Loucy (cell line): ENCODE data around the gene MTCL3.

Experiments used
- H2AFZ ChIP-seq: fragments of 200-600 bp; sonication (generic); 2 replicates; pipeline ENCODE4 v1.6.0; 2016; ENCODE audit warnings: antibody characterized with exemption, mild to moderate bottlenecking, low read length, moderate library complexity
- H3F3A ChIP-seq: fragments of 200-600 bp; 2 replicates; pipeline ENCODE4 v1.6.0; 2016; ENCODE audit warnings: antibody characterized with exemption, low read depth, mild to moderate bottlenecking
- H3K27me3 ChIP-seq: fragments of 200-600 bp; sonication (generic); 2 replicates; pipeline ENCODE4 v1.6.1; 2014; ENCODE audit warnings: low read length, mild to moderate bottlenecking; ENCODE audit not compliant: insufficient read depth, poor library complexity, severe bottlenecking
- H3K36me3 ChIP-seq: fragments of 200-600 bp; sonication (generic); 2 replicates; pipeline ENCODE4 v1.6.1; 2016; ENCODE audit warnings: low read length; ENCODE audit not compliant: insufficient read depth
- H3K4me1 ChIP-seq: fragments of 200-600 bp; sonication (generic); 2 replicates; pipeline ENCODE4 v1.5.1; 2014; ENCODE audit warnings: low read length, mild to moderate bottlenecking; ENCODE audit not compliant: insufficient read depth, poor library complexity, severe bottlenecking
- H3K4me2 ChIP-seq: fragments of 200-600 bp; sonication (generic); 2 replicates; pipeline ENCODE4 v1.6.0; 2014; ENCODE audit warnings: antibody characterized with exemption, low read length, low read depth, mild to moderate bottlenecking; ENCODE audit not compliant: poor library complexity, severe bottlenecking
- H3K4me3 ChIP-seq: fragments of 200-600 bp; sonication (generic); 2 replicates; pipeline ENCODE4 v1.5.1; 2014; ENCODE audit warnings: low read length, mild to moderate bottlenecking, mixed read lengths; ENCODE audit not compliant: poor library complexity, severe bottlenecking
- H3K79me2 ChIP-seq: fragments of 200-600 bp; sonication (generic); 2 replicates; pipeline ENCODE4 v1.6.1; 2014; ENCODE audit warnings: low read length; ENCODE audit not compliant: insufficient read depth
- H3K9ac ChIP-seq: fragments of 200-600 bp; sonication (generic); 2 replicates; pipeline ENCODE4 v1.6.0; 2014; ENCODE audit warnings: mild to moderate bottlenecking, low read depth, low read length, moderate library complexity; ENCODE audit not compliant: poor library complexity, severe bottlenecking
- H3K9me2 ChIP-seq: fragments of 200-600 bp; sonication (generic); replicated peaks from 2 replicates; pipeline ENCODE4 v1.6.1; 2016; ENCODE audit warnings: low read depth, low read length, mixed read lengths
- H3K9me3 ChIP-seq: fragments of 200-600 bp; sonication (generic); 2 replicates; pipeline ENCODE4 v1.6.1; 2014; ENCODE audit warnings: mild to moderate bottlenecking, antibody characterized with exemption, low read length, low read depth; ENCODE audit not compliant: insufficient read depth
- H4K20me1 ChIP-seq: fragments of 200-600 bp; sonication (generic); 2 replicates; pipeline ENCODE4 v1.6.0; 2014; ENCODE audit warnings: antibody characterized with exemption, low read length, mild to moderate bottlenecking; ENCODE audit not compliant: insufficient read depth, poor library complexity, severe bottlenecking
- CTCF ChIP-seq: fragments of 200-600 bp; sonication (generic); conservative IDR thresholded peaks from 2 replicates; pipeline ENCODE4 v1.5.1; 2014; ENCODE audit warnings: mild to moderate bottlenecking, antibody characterized with exemption, low read length
- EZH2phosphoT487 ChIP-seq: fragments of 200-600 bp; IDR thresholded peaks from 2 replicates; pipeline ENCODE4 v1.6.1; 2018; ENCODE audit warnings: antibody characterized with exemption, mild to moderate bottlenecking, moderate library complexity, borderline replicate concordance

MTCL3 gene

GRCh38 chr6:127464161-127464880 is 54.8 kb downstream of the MTCL3 start:
- Histone ChIP-seq H2AFZ (no peak overlapping the region), H3K4me1 (peaks cover 15% of the 10 kb centered on the region), H3K9me3 (no peaks in the 10 kb centered on the region), H3K9me2 (no peaks in the 10 kb centered on the region), H3K9ac (no peak overlapping the region), H3K27me3 (no peaks in the 10 kb centered on the region), H4K20me1 (no peaks in the 10 kb centered on the region), H3K79me2 (no peaks in the 10 kb centered on the region), H3F3A (no peaks in the 10 kb centered on the region), H3K36me3 (no peaks in the 10 kb centered on the region), H3K4me2 (no peak overlapping the region), H3K4me3 (no peak overlapping the region)
- TF ChIP-seq CTCF (no peak), EZH2phosphoT487 (no peak)

- Histone ChIP-seq H3K4me3 (no peak overlapping the region), H2AFZ (no peak overlapping the region), H3K27me3 (no peaks in the 10 kb centered on the region), H4K20me1 (no peaks in the 10 kb centered on the region), H3K9ac (no peak overlapping the region), H3K36me3 (no peaks in the 10 kb centered on the region), H3K4me2 (no peak overlapping the region), H3K79me2 (no peaks in the 10 kb centered on the region), H3K9me2 (no peaks in the 10 kb centered on the region), H3K4me1 (peaks cover 15% of the 10 kb centered on the region), H3K9me3 (no peaks in the 10 kb centered on the region), H3F3A (no peaks in the 10 kb centered on the region)
- TF ChIP-seq CTCF: no peak
Measured at GRCh38 chr6:127463056-127463455, 56.1 kb downstream of the MTCL3 start.

GRCh38 chr6:127462376-127462775 is 56.8 kb downstream of the MTCL3 start:
- Histone ChIP-seq H3K27me3 (no peaks in the 10 kb centered on the region), H3K79me2 (no peaks in the 10 kb centered on the region), H4K20me1 (no peaks in the 10 kb centered on the region), H3K9me3 (no peaks in the 10 kb centered on the region), H3K9me2 (no peaks in the 10 kb centered on the region), H3F3A (no peaks in the 10 kb centered on the region), H3K36me3 (no peaks in the 10 kb centered on the region), H3K4me3 (no peak overlapping the region), H2AFZ (no peak overlapping the region), H3K4me1 (peaks cover 15% of the 10 kb centered on the region), H3K9ac (no peak overlapping the region), H3K4me2 (no peak overlapping the region)
- no peak for TF ChIP-seq EZH2phosphoT487
- TF ChIP-seq CTCF: no peak
